Immature natural killer cell (primary cell): ENCODE measurements around the gene ARFGAP3. TPM values are rescaled to one million over a fixed set of nuclear protein-coding genes. Genes with fewer than 3 reads are reported as not detected.

Experiments used
- DNase-seq, 3 donors: peaks; one replicate each; pipeline ENCODE4 v3.0.0; 2022; ENCODE audit warnings: mixed read lengths in 1 of 3
- H3K27ac Mint-ChIP-seq, 6 donors: one replicate each; pipeline ENCODE4 v1.8.0; 2020; ENCODE audit warnings: mixed read lengths in 6 of 6, mild to moderate bottlenecking in 5 of 6, inconsistent platforms in 4 of 6, moderate library complexity in 3 of 6
- H3K27me3 Mint-ChIP-seq, 3 donors: one replicate each; pipeline ENCODE4 v1.8.0; 2020 to 2021; ENCODE audit warnings: low read depth in 3 of 3, mild to moderate bottlenecking in 3 of 3, mixed read lengths in 3 of 3, moderate library complexity in 3 of 3, inconsistent platforms in 1 of 3
- H3K36me3 Mint-ChIP-seq, 3 donors: one replicate each; pipeline ENCODE4 v1.8.0; 2020; ENCODE audit warnings: mixed read lengths in 3 of 3, inconsistent platforms in 2 of 3, mild to moderate bottlenecking in 2 of 3
- H3K4me1 Mint-ChIP-seq, 2 donors: one replicate each; pipeline ENCODE4 v1.8.0; 2020; ENCODE audit warnings: inconsistent platforms in 2 of 2, mild to moderate bottlenecking in 2 of 2, mixed read lengths in 2 of 2, moderate library complexity in 1 of 2
- H3K4me3 Mint-ChIP-seq, 5 donors: one replicate each; pipeline ENCODE4 v1.8.0; 2020; ENCODE audit warnings: mild to moderate bottlenecking in 5 of 5, mixed read lengths in 5 of 5, inconsistent platforms in 3 of 5, moderate library complexity in 3 of 5
- H3K9me3 Mint-ChIP-seq, 6 donors: one replicate each; pipeline ENCODE4 v1.8.0; 2020; ENCODE audit warnings: mild to moderate bottlenecking in 6 of 6, mixed read lengths in 6 of 6, inconsistent platforms in 4 of 6, moderate library complexity in 3 of 6
- polyA plus RNA-seq, 3 donors: library from polyadenylated mRNA; unstranded; fragments of 300-500 nt; fragmentation: Illumina TruSeq; gene quantifications; one replicate each; pipeline ENCODE4 v1.2.3, GENCODE V29; 2021

The ARFGAP3 gene
- polyA plus RNA-seq, 3 donors from 2014 or later, result 58.3 to 63.7 (median 60.6) TPM

GRCh38 chr22:42866100-42866499 lies 9.0 kb upstream of the ARFGAP3 start:
- peaks cover 13% of the 10 kb centered on the region in 2 donors for H3K4me1 Mint-ChIP-seq
- peaks cover 0 to 6% (median 4%) of the 10 kb centered on the region in 3 donors for H3K36me3 Mint-ChIP-seq
- no peak overlapping the region for H3K4me3 Mint-ChIP-seq
- no peaks in the 10 kb centered on the region for H3K27me3 Mint-ChIP-seq
- H3K9me3 Mint-ChIP-seq, result no peaks in the 10 kb centered on the region
- no peak for DNase-seq
- H3K27ac Mint-ChIP-seq, result no peak overlapping the region

DNA sequence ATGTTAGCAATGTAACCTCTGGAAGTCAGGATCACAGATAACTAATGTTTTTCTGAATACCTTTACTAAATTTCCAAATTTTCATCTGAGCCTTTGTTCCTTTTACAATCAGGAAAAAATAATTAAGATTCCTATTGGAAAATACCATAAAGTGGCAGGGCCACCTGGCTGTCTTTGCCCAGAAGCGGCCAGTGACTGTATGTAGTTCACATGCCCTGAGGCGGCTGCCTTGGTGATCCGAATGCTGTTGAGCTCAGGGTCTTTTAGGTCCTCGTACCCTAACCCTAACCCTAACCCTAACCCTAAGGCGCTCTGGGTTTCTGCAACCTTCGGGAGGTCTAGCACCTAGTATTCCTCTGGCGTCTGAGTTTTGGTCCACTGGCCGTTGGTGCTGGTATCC lies 8.5 kb upstream of the ARFGAP3 start:
- no peak for DNase-seq
- peaks cover 0 to 4% (median 3%) of the 10 kb centered on the region in 3 donors for H3K36me3 Mint-ChIP-seq
- no peaks in the 10 kb centered on the region for H3K9me3 Mint-ChIP-seq
- H3K27ac Mint-ChIP-seq, result no peak overlapping the region
- H3K4me3 Mint-ChIP-seq, result no peak overlapping the region
- peaks cover 13% of the 10 kb centered on the region in 2 donors for H3K4me1 Mint-ChIP-seq
- no peaks in the 10 kb centered on the region for H3K27me3 Mint-ChIP-seq

GRCh38 chr22:42863349-42863961 lies 6.4 kb upstream of the ARFGAP3 start:
- DNase-seq, result peak in 2 of 3 donors; percentile 18 to 21
- Mint-ChIP-seq H3K27ac (peak overlapping the region in 2 of 6 donors; percentile 44 to 51), H3K36me3 (peaks cover 0 to 4% (median 0%) of the 10 kb centered on the region in 3 donors), H3K27me3 (no peaks in the 10 kb centered on the region), H3K4me1 (peaks cover 13% of the 10 kb centered on the region in 2 donors), H3K4me3 (peak overlapping the region in 1 of 5 donors; percentile 13), H3K9me3 (no peaks in the 10 kb centered on the region)

GRCh38 chr22:42862045-42862734 lies 5.1 kb upstream of the ARFGAP3 start:
- peaks cover 7 to 12% of the 10 kb centered on the region in 2 donors for H3K4me1 Mint-ChIP-seq
- no peak for DNase-seq
- H3K4me3 Mint-ChIP-seq, result no peak overlapping the region
- peaks cover 0 to 4% (median 0%) of the 10 kb centered on the region in 3 donors for H3K36me3 Mint-ChIP-seq
- H3K27me3 Mint-ChIP-seq, result peaks cover 0 to 1% (median 0%) of the 10 kb centered on the region in 3 donors
- H3K9me3 Mint-ChIP-seq, result no peaks in the 10 kb centered on the region
- H3K27ac Mint-ChIP-seq, result no peak overlapping the region

GRCh38 chr22:42860968-42861367 lies 3.9 kb upstream of the ARFGAP3 start:
- DNase-seq, result no peak
- no peak overlapping the region for H3K27ac Mint-ChIP-seq
- no peak overlapping the region for H3K4me3 Mint-ChIP-seq
- H3K27me3 Mint-ChIP-seq, result peaks cover 0 to 8% (median 2%) of the 10 kb centered on the region in 3 donors
- no peaks in the 10 kb centered on the region for H3K9me3 Mint-ChIP-seq
- peaks cover 11 to 15% of the 10 kb centered on the region in 2 donors for H3K4me1 Mint-ChIP-seq
- H3K36me3 Mint-ChIP-seq, result peaks cover 0 to 4% (median 0%) of the 10 kb centered on the region in 3 donors

- no peaks in the 10 kb centered on the region for H3K9me3 Mint-ChIP-seq
- DNase-seq, result no peak
- H3K4me1 Mint-ChIP-seq, result peaks cover 17 to 22% of the 10 kb centered on the region in 2 donors
- peak overlapping the region; percentile 44 to 83 (median 66) for H3K4me3 Mint-ChIP-seq
- peak overlapping the region in 5 of 6 donors; percentile 16 to 75 (median 40) for H3K27ac Mint-ChIP-seq
- H3K36me3 Mint-ChIP-seq, result peaks cover 0 to 4% (median 0%) of the 10 kb centered on the region in 3 donors
- H3K27me3 Mint-ChIP-seq, result peaks cover 0 to 8% (median 2%) of the 10 kb centered on the region in 3 donors
Observed at GRCh38 chr22:42857845-42858481, 890 bp upstream of the ARFGAP3 start.

DNA sequence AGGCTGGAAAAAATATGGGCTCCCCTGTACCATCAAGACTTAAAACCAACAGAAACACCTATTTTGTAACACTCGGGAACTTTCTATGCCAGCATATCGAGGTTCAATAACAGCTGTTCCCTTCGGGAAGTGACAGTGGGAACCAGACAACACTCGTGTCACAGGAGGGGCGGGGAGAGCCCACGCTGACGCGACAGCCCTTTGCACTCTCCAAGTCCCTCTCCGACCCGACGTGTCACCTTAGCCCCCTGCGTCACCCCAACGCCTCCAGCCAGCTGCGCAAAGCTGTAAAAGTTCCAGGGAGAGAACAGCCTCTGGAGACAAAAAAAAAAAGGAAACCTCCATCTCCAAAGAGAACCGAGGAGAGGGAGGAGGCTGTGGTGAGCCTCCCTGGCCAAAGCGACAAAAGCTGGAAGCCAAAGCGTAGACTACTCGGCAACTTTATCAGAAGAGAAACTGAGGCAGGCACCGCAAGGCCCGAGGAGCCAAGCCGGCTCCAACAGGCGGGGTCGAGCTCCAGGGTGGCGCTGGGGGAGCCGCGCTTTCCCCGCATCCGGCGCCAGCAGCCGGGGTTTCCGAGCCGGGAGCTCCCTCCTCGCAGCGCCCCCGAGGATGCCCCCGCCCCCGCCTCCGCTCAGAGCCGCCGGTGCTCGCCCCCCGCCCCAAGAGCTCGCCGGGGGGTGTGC lies 751 bp downstream of the ARFGAP3 start:
- peak overlapping the region; percentile 91 to 97 (median 96) for H3K27ac Mint-ChIP-seq
- H3K27me3 Mint-ChIP-seq, result peaks cover 0 to 8% (median 2%) of the 10 kb centered on the region in 3 donors
- H3K4me1 Mint-ChIP-seq, result peaks cover 18 to 20% of the 10 kb centered on the region in 2 donors
- peak overlapping the region; percentile 90 to 92 (median 91) for H3K4me3 Mint-ChIP-seq
- H3K9me3 Mint-ChIP-seq, result no peaks in the 10 kb centered on the region
- H3K36me3 Mint-ChIP-seq, result no peaks in the 10 kb centered on the region
- peak; percentile 46 to 59 (median 52) for DNase-seq

DNA sequence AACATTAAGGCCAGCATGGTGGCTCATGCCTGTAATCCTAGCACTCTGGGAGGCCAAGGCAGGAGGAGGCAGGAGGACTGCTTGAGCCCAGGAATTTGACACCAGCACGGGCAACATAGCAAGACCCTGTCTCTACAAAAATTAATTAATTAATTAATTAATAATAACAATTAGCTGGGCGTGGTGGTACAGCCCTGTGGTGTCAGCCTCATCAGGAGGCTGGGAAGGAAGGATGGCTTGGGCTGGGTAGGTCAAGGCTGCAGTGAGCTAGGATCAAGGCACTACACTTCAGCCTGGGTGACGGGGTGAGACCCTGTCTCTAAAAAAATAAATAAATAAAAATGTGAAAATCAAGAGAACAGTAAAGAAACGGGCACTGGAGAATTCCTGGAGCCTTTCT lies 1.4 kb downstream of the ARFGAP3 start:
- Mint-ChIP-seq H3K36me3 (no peaks in the 10 kb centered on the region), H3K4me1 (peaks cover 24 to 25% of the 10 kb centered on the region in 2 donors), H3K9me3 (no peaks in the 10 kb centered on the region), H3K4me3 (peak overlapping the region; percentile 90 to 92 (median 91)), H3K27me3 (peaks cover 0 to 8% (median 2%) of the 10 kb centered on the region in 3 donors), H3K27ac (peak overlapping the region; percentile 91 to 97 (median 96))
- no peak for DNase-seq

GRCh38 chr22:42855211-42855610 lies 1.9 kb downstream of the ARFGAP3 start:
- DNase-seq, result peak in 1 of 3 donors; percentile 11
- H3K4me3 Mint-ChIP-seq, result peak overlapping the region; percentile 51 to 92 (median 73)
- no peaks in the 10 kb centered on the region for H3K36me3 Mint-ChIP-seq
- peaks cover 28 to 29% of the 10 kb centered on the region in 2 donors for H3K4me1 Mint-ChIP-seq
- peak overlapping the region; percentile 48 to 97 (median 77) for H3K27ac Mint-ChIP-seq
- no peaks in the 10 kb centered on the region for H3K9me3 Mint-ChIP-seq
- H3K27me3 Mint-ChIP-seq, result peaks cover 0 to 8% (median 2%) of the 10 kb centered on the region in 3 donors

- DNase-seq, result no peak
- Mint-ChIP-seq H3K27me3 (no peaks in the 10 kb centered on the region), H3K4me1 (peaks cover 31 to 36% of the 10 kb centered on the region in 2 donors), H3K36me3 (peaks cover 9 to 15% (median 9%) of the 10 kb centered on the region in 3 donors), H3K4me3 (no peak overlapping the region), H3K27ac (peak overlapping the region in 3 of 6 donors; percentile 12 to 76 (median 49)), H3K9me3 (no peaks in the 10 kb centered on the region)
Observed at GRCh38 chr22:42848941-42849550, 8.0 kb downstream of the ARFGAP3 start.

DNA sequence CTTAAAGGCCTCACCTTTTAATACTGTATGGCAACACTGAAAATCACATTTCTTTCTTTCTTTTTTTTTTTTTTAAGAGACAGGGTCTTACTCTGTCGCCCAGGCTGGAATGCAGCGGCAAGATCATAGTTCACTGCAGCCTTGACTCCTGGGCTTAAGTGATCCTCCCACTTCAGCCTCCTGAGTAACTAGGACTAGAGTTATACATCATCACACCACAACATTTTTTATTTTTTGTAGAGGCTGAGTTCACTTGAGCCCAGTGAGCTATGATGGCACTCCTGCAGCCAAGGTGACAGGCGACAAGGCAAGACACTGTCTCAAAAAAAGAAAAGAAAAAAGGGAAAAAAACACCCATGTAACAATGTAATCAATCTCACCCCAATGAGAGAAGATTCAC lies 10.0 kb downstream of the ARFGAP3 start:
- Mint-ChIP-seq H3K9me3 (no peaks in the 10 kb centered on the region), H3K4me1 (peaks cover 42 to 52% of the 10 kb centered on the region in 2 donors), H3K4me3 (no peak overlapping the region), H3K36me3 (peaks cover 9 to 30% (median 22%) of the 10 kb centered on the region in 3 donors), H3K27me3 (peaks cover 0 to 2% (median 2%) of the 10 kb centered on the region in 3 donors), H3K27ac (no peak overlapping the region)
- DNase-seq, result no peak

- H3K4me3 Mint-ChIP-seq, result peak overlapping the region in 1 of 5 donors; percentile 3
- DNase-seq, result no peak
- peak overlapping the region in 2 of 6 donors; percentile 23 to 79 for H3K27ac Mint-ChIP-seq
- peaks cover 0 to 2% (median 2%) of the 10 kb centered on the region in 3 donors for H3K27me3 Mint-ChIP-seq
- no peaks in the 10 kb centered on the region for H3K9me3 Mint-ChIP-seq
- H3K36me3 Mint-ChIP-seq, result peaks cover 17 to 41% (median 32%) of the 10 kb centered on the region in 3 donors
- H3K4me1 Mint-ChIP-seq, result peaks cover 44 to 55% of the 10 kb centered on the region in 2 donors
Observed at GRCh38 chr22:42844756-42845155, 12.3 kb downstream of the ARFGAP3 start.
